ENCODE measurements around the gene CCDC92.

GRCh38 chr12:123987022-123987421, 14.4 kb upstream of the CCDC92 start:
- no peak for TF ChIP-seq EP300 (IDR thresholded peaks at IDR 0.05)
- TF ChIP-seq, protein P1, sequence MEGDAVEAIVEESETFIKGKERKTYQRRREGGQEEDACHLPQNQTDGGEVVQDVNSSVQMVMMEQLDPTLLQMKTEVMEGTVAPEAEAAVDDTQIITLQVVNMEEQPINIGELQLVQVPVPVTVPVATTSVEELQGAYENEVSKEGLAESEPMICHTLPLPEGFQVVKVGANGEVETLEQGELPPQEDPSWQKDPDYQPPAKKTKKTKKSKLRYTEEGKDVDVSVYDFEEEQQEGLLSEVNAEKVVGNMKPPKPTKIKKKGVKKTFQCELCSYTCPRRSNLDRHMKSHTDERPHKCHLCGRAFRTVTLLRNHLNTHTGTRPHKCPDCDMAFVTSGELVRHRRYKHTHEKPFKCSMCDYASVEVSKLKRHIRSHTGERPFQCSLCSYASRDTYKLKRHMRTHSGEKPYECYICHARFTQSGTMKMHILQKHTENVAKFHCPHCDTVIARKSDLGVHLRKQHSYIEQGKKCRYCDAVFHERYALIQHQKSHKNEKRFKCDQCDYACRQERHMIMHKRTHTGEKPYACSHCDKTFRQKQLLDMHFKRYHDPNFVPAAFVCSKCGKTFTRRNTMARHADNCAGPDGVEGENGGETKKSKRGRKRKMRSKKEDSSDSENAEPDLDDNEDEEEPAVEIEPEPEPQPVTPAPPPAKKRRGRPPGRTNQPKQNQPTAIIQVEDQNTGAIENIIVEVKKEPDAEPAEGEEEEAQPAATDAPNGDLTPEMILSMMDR (IDR thresholded peaks at IDR 0.05), result no peak
- TF ChIP-seq POLR2A (IDR thresholded peaks at IDR 0.05), result no peak
